Dermis blood vessel endothelial cell (primary cell): ENCODE results near the gene SPOCK3. TPM values are rescaled to one million over a fixed set of nuclear protein-coding genes. Genes with fewer than 3 reads are reported as not detected.
"Not testable (repeated sequence)": the region's sequence is repeated elsewhere in the genome, so short reads cannot be mapped to it uniquely, and the experiment has no call there.

Experiments
- DNase-seq: peaks from one replicate; pipeline ENCODE4 v3.0.0; 2010
- total RNA-seq: library from RNA; depleted of rRNA; stranded (reverse); fragments of >200 nt; gene quantifications from 2 replicates; pipeline ENCODE4 v1.2.3, GENCODE V29; 2014

The SPOCK3 gene
- total RNA-seq, 1 donor from 2014 or later, result not detected

DNA sequence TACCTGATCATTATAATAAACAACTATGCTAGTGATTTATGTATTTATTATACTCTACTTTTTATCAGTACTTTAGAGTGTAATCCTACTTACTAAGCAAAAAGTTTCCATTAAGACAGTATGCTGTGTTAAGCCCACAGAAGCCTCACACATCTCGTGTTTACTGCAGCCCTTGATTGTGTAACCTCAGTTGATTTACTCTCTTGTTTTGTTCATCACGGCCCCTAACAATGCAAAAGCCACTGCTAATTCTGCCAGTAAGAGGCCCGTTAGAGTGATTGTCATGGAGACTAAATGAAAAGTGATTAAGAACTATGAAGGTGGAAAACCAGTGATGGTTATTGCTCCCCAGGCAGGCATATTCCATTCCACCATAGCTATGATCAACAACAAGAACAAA is 436.2 kb downstream of the SPOCK3 start:
- DNase-seq, result no peak

DNA sequence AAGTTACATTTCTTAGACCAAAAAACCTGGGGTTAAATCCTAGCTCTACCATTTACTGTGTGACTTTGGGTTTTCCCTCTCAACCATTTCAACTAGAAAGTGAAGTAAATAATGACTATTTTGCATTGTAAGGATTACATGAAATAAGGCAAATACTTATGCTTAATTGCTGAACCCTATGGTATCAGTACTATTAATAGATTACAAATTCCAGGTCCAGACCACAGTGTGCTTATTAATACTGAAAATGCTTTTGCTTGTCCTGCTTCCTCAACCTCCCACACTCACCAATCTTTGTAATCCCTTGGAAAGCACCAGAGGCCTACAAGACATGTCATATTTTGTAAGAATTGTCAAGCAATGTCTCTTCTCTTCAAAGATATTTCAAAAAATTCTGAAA is 456.5 kb downstream of the SPOCK3 start:
- no peak for DNase-seq

DNA sequence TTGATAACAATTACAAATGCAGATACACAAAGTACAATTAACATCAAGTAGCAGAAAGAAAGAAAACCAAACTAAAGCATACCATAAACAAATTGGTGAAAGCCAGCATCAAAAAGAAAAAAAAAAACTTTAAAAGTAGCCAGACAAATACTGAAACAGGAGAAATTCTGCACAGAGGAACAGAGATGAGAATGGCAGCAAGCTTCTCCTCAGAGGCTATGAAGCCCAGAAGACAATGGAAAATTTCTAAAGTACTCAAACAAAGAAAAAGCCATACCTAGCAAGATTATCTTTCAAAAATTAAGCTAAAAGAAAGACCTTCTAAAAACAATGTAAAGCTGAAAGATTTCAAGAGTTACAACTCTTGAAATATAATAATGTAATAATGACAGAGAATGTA is 471.3 kb downstream of the SPOCK3 start:
- DNase-seq, result no peak

DNA sequence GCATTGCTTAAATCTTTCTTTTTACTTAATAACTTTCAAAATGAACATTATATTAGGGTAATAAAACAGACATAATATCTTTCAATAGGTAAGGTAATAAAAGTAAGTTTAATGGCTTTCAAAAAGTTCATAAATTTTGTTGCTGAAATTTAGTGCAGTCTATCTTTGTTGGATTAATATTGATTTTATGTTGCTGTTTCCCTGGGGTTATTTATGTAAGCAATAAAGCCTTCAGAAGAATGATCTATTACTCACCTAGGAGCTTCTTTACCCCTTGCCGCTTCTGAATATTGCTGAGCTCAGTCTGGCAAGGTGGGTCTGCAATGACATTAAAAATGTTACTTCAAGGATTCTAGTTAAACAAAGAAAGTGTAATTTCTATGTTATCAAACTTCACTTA is 492.6 kb downstream of the SPOCK3 start:
- no peak for DNase-seq

DNA sequence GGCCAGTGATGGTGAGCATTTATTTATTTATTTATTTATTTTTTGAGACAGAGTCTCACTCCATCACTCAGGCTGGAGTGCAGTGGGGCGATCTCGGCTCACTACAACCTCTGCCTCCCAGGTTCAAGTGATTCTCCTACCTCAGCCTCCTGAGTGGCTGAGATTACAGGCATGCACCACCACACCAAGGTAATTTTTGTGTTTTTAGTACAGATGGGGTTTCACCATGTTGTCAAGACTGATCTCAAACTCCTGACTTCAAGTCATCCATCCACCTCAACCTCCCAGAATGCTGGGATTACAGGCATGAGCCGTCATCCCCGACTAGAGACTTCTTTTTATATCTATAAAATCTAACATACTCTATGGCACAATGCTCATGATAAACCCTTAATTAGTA is 495.1 kb downstream of the SPOCK3 start:
- DNase-seq, result not testable (repeated sequence)

DNA sequence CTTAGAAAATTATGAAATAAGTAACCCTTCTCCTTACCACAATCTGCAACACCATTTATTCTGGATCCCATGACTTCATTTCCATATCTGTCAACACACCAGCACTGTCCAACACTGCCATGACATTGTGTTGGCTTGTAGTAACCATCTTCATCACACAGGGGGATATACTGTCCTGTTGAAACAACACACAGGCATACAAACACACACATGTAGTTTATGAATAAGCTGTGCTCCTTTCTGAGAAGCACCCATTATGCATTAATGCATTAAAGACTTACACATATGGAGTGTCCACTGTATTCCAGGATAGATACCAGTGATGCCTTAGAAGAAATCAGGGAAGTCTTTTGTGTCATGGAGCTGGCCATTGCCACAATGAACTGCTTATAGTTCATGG is 496.9 kb downstream of the SPOCK3 start:
- DNase-seq, result no peak

DNA sequence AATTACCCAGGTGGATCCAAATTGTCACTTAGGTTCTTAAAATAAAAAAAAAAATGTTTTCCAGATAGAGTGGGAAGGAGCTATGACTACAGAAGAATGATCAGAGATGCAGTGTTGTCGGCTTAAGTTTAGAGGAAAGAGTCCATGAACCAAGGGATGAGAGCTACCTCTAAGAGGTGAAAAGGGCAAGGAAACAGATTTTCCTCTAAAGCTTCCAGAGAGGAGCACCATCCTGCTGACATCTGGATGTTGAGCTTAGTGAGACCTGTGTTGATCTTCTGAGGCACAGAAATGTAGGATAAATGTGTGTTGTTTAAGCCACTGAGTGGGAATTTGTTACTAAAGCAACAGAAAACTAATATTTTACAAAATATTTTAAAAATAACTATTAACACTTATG is 498.7 kb downstream of the SPOCK3 start:
- no peak for DNase-seq

DNA sequence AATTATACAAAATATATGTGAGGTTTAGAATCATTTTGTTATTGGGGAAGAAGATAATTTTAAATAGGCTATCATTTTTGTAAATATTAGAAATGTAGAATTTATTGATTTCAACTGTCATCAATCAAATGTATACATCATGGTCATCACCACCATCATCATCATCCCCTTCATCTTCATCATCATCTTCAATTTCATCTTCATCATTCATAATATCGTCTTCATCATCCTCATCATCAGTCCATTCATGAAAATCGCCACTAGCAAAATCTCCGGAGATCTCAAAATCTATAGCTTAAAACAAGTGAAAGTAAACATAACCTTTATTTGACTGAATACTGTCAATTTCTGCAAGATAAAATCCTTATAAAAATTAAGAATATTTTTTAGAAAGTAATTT is 499.5 kb downstream of the SPOCK3 start:
- DNase-seq, result no peak

DNA sequence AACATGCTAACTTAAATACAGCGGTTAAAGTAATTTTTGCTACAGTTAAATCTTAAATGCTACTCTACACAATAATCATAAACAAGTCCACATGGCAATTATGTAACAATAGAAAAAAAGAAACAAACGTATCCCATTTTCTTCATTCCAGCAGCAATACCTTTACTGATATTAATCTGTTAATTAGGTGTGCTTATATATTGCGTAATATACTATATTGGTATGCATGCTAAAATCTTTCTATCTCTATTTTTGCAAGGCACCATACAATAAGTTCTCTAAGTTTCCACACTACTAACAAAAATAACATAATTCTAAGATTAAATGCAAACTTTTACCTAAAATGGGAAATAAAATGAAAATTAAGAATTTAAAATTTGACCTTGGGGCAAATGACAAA is 500.6 kb downstream of the SPOCK3 start:
- no peak for DNase-seq

DNA sequence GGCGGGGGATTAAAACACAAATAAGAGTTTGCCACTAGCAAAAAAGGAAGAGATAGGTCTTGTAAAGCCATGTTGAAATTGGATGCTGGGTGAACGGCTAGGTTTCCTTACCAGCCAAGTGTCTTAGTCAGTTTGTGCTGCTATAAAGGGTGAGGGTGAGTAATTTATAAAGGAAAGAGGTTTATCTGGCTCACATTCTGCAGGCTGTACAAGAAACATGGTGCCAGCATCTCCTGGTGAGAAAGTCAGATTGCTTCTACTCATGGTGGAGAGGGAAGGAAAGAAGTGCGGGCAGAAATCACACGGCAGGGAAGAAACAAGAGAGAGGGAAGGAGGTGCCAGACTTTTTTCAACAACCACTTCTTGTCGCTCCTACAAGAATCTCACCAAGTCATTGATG is 507.5 kb downstream of the SPOCK3 start:
- DNase-seq, result no peak

DNA sequence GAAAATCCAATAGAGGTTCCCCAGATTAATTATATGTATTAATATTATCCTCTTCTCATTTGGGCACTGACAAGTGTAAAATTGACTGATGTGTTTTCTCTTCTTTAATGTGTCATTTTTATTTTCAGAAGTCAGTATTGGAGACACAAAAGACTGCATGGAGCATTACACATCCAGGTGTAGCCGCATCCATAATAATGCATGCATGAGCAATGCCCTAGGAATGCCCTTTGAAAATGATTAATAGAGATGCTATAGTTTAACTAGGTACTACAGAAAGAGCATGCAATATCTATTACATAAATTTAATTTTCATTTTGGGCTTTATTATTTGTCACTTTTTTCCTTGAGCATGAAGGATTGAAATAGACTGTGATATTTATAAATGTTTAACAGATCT is 509.9 kb downstream of the SPOCK3 start:
- no peak for DNase-seq

DNA sequence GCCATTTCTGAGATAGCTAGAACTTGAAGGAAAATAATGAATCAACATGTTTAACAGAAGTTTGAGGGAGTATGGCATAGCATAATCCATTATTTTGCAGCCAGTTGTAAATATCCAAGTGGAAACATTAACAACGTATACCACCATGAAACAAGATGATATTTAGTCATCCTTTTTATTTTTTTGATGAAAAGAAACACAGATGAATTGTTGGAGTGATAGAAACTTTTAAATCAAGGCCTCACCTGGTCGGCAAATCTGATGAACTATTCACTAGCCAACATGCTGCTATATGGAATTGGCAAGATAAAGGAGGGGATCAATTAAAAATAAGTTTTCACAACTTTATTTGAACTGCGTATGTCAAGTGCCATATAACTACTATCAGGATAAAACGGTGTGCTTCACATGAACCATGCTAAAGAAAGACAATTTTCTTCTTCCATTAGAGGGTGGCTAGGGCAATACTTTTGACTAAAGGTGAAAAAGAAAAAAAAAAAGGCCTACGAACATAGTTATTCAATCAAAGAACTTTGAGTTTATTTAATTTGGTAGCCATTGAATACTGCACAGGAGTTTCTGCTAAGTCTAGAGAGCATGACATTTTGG is 510.7 kb downstream of the SPOCK3 start:
- no peak for DNase-seq

DNA sequence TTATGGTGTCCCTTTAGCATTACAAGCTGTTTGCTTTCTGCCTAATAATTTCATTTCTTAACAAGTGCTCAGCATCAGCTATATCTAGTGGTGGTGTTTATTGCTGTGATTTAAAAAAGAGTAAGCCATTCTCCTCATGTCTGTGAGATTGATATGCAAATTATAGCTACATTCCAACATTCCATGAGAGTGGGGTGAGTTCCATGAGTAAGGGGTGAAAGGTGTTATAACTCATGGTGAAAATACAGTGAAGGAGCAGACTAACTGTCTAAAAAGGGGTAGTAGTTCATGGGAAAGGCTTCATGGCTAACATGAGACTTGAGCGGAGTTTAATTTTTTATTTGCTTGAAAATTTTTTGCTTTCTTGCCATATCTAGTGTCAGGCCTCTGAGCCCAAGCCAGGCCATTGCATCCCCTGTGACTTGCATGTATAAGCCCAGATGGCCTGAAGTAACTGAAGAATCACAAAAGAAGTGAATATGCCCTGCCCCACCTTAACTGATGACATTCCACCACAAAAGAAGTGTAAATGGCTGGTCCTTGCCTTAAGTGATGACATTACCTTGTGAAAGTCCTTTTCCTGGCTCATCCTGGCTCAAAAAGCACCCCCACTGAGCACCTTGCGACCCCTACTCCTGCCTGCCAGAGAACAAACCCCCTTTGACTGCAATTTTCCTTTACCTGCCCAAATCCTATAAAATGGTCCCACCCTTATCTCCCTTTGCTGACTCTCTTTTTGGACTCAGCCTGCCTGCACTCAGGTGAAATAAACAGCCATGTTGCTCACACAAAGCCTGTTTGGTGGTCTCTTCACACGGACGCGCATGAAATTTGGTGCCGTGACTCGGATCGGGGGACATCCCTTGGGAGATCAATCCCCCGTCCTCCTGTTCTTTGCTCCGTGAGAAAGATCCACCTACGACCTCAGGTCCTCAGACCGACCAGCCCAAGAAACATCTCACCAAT is 518.3 kb downstream of the SPOCK3 start:
- DNase-seq, result not testable (repeated sequence)

DNA sequence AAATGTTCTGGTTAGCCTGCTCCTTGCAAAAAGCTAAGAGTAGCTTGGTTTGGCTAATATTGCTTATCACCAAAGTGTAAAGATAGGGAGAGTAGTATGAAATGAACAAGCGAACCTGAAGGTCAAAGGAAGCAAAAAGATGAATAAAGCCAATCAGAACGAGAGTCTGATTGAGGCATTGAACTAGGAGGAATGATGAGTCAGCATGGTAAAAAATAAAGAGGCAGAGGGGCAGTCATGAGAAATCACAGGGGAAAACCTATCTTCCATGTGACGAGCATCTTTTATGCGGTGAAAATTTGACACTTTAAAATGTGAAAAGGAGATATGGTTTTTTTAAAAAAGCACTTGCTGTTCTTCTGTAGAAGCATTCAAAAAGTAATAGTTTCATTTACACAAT is 533.7 kb downstream of the SPOCK3 start:
- no peak for DNase-seq

DNA sequence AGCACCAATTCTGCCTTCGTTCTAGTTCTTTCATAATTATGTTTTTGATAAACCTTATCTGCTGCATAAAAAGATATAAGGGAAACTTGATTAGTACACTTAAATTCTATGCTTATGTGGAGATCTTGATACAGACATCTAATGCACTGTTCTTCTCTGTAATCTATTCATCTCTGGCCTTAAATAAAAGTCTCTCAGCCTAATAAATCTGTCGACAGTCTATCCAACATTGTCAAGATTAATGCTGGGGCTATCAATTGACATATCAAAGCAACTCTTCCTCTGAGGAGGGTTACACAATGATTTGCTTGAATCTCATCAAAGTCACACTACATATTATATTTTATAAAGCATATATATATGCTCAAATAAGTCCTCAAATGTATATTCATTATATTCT is 545.5 kb downstream of the SPOCK3 start:
- no peak for DNase-seq

DNA sequence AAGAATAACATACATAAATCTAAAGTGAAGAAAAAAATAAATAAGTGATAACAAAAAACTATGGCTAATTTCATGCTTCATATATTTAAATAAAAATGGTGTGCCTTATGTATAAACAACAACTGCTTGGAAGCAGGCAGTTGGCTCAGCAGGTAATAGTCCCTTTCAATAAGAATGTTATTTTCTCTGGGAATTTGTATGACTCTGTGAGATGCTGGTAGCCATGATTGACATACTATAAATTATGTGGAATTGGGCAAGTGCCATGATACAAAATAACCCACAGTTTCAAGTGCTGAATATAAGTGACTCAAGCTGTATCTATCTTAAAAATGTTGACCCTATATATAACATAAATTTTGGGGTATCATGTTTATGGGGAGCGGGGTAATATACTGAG is 546.5 kb downstream of the SPOCK3 start:
- DNase-seq, result no peak
